DND-41 (cell line): ENCODE measurements around the gene EXOC4.

Source experiments
- ATAC-seq: fragments of 200-7000 bp; cut with Tn5 transposase; 3 replicates; pipeline ENCODE4 v1.9.1; 2021; ENCODE audit warnings: low read depth; ENCODE audit not compliant: insufficient read depth
- DNase-seq: peaks from one replicate; pipeline ENCODE4 v3.0.0-alpha.2; 2020
- H2AFZ ChIP-seq: 2 replicates; pipeline ENCODE4 v1.6.0; 2012; ENCODE audit warnings: low read depth, low read length
- H3K27ac ChIP-seq: 2 replicates; pipeline ENCODE4 v1.5.1; 2012; ENCODE audit warnings: low read length, inconsistent platforms
- H3K27me3 ChIP-seq: fragments of 200-600 bp; sonication (generic); 2 replicates; pipeline ENCODE4 v1.6.0; 2012; ENCODE audit warnings: low read length, mild to moderate bottlenecking, inconsistent platforms; ENCODE audit not compliant: insufficient read depth, poor library complexity
- H3K36me3 ChIP-seq: 2 replicates; pipeline ENCODE4 v1.5.1; 2012; ENCODE audit warnings: low read length, inconsistent platforms; ENCODE audit not compliant: insufficient read depth
- H3K4me1 ChIP-seq: 2 replicates; pipeline ENCODE4 v1.5.1; 2012; ENCODE audit warnings: mild to moderate bottlenecking, low read length; ENCODE audit not compliant: insufficient read depth
- H3K4me2 ChIP-seq: 2 replicates; pipeline ENCODE4 v1.6.0; 2012; ENCODE audit warnings: mild to moderate bottlenecking, moderate library complexity, low read length, inconsistent platforms; ENCODE audit not compliant: insufficient read depth
- H3K4me3 ChIP-seq, 2 experiments: fragments of 200-600 bp in 1 of 2; shearing (Covaris generic) in 1 of 2; 2 replicates each; pipeline ENCODE4 v1.5.1; 2012 to 2016; ENCODE audit warnings: inconsistent platforms in 2 of 2, low read length in 2 of 2, mild to moderate bottlenecking in 2 of 2, low read depth in 1 of 2, moderate library complexity in 1 of 2
- H3K79me2 ChIP-seq: 2 replicates; pipeline ENCODE4 v1.6.0; 2012; ENCODE audit warnings: low read length, inconsistent platforms; ENCODE audit not compliant: insufficient read depth
- H3K9ac ChIP-seq: 2 replicates; pipeline ENCODE4 v1.6.0; 2012; ENCODE audit warnings: low read depth, mild to moderate bottlenecking, inconsistent platforms, low read length, moderate library complexity
- H3K9me3 ChIP-seq: 2 replicates; pipeline ENCODE4 v1.5.1; 2012; ENCODE audit warnings: low read length, moderate library complexity, mild to moderate bottlenecking, inconsistent platforms; ENCODE audit not compliant: insufficient read depth, severe bottlenecking
- H4K20me1 ChIP-seq: 2 replicates; pipeline ENCODE4 v1.6.0; 2012; ENCODE audit warnings: low read length; ENCODE audit not compliant: insufficient read depth
- EZH2 ChIP-seq: IDR thresholded peaks from 3 replicates; pipeline ENCODE4 v1.6.1; 2012; ENCODE audit warnings: borderline replicate concordance, low read depth, mild to moderate bottlenecking, moderate library complexity, low read length, inconsistent platforms; ENCODE audit not compliant: severe bottlenecking
- TF ChIP-seq, protein P1 (sequence below): IDR thresholded peaks from 2 replicates; pipeline ENCODE4 v1.5.1; 2012; ENCODE audit warnings: borderline replicate concordance, low read length, moderate library complexity, mild to moderate bottlenecking; ENCODE audit not compliant: poor library complexity, severe bottlenecking; ENCODE audit errors: extremely low read depth

The EXOC4 gene

DNA sequence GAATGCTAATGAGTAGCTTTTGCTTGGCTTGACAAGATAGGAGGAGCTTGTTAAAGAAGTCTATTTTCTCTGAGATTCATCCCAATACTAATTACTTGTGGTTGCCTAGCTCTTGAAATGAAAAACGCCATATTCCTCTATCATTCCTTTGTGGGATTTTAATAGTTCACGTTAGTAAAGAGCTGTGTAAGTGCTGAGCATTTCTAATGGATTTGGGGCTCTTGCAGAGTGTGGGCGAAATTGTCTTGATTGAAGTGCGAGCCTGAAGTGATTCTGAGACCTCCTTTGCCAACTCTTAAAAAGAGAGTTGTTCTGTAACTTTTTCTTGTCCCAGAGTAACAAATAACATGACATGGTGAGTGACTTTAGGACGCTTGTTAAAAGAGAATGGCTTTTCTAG is 45.2 kb downstream of the EXOC4 start:
- Histone ChIP-seq H3K4me2 (no peak overlapping the region), H3K9me3 (no peaks in the 10 kb centered on the region), H4K20me1 (no peaks in the 10 kb centered on the region), H3K27ac (no peak overlapping the region), H3K4me1 (no peaks in the 10 kb centered on the region), H3K79me2 (peaks cover 9% of the 10 kb centered on the region; the same call in 1 of the 2 replicates), H3K36me3 (peaks cover 14% of the 10 kb centered on the region; the same call in 1 of the 2 replicates), H3K27me3 (no peaks in the 10 kb centered on the region), H3K9ac (no peak overlapping the region), H2AFZ (no peak overlapping the region), H3K4me3 (no peak overlapping the region)
- no peak for DNase-seq
- no peak for ATAC-seq
- TF ChIP-seq EZH2, result no peak
- TF ChIP-seq, protein P1, sequence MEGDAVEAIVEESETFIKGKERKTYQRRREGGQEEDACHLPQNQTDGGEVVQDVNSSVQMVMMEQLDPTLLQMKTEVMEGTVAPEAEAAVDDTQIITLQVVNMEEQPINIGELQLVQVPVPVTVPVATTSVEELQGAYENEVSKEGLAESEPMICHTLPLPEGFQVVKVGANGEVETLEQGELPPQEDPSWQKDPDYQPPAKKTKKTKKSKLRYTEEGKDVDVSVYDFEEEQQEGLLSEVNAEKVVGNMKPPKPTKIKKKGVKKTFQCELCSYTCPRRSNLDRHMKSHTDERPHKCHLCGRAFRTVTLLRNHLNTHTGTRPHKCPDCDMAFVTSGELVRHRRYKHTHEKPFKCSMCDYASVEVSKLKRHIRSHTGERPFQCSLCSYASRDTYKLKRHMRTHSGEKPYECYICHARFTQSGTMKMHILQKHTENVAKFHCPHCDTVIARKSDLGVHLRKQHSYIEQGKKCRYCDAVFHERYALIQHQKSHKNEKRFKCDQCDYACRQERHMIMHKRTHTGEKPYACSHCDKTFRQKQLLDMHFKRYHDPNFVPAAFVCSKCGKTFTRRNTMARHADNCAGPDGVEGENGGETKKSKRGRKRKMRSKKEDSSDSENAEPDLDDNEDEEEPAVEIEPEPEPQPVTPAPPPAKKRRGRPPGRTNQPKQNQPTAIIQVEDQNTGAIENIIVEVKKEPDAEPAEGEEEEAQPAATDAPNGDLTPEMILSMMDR, result no peak

DNA sequence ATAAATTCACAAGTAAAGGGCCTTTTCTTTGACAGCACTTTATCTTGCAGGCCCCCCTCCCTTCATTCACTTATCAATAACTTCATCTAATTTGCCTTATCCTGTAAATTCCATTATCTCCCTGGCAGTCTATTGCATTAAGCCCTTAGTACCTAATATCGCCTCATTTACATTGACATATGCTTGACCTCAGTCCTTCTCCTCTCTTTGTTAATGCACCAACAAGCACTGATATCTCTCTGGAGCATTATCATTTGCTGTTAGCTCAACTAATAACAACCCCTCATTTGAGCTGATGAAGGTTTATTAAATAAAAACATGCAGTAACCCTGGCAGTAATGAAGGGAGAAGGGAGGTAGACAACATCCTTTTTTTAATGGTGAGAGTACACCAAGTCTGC is 46.8 kb downstream of the EXOC4 start:
- no peak overlapping the region for H3K4me2 ChIP-seq
- TF ChIP-seq, protein P1, result no peak
- no peak for TF ChIP-seq EZH2
- no peak for ATAC-seq

DNA sequence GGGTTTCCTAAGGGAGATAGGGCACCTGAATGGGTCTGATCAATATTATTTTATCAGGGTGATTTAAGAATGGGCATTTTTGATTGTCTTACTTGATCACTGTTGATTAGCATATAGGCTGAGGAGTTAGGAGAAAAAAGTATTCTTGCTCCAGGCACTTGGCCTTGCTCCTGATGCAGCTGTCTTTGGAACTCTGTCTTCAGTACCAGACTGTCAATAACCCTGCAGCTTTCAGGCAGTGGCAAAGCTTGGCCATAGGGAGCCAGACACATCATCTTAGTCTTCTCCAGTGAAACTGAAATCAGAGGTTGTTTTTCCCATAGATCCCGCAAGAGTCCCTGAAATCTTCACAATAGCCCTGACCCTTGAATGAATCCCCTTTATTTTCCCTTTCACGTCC is 47.2 kb downstream of the EXOC4 start:
- no peak overlapping the region for H2AFZ ChIP-seq
- no peak for DNase-seq
- no peak overlapping the region for H3K9ac ChIP-seq
- H3K27ac ChIP-seq, result no peak overlapping the region
- H3K36me3 ChIP-seq, result peaks cover 5% of the 10 kb centered on the region; the same call in 1 of the 2 replicates
- no peak overlapping the region for H3K4me3 ChIP-seq
- H3K79me2 ChIP-seq, result peaks cover 9% of the 10 kb centered on the region; the same call in 1 of the 2 replicates
- no peaks in the 10 kb centered on the region for H3K27me3 ChIP-seq
- H3K4me1 ChIP-seq, result no peaks in the 10 kb centered on the region
- H3K9me3 ChIP-seq, result no peaks in the 10 kb centered on the region
- no peaks in the 10 kb centered on the region for H4K20me1 ChIP-seq
- no peak overlapping the region for H3K4me2 ChIP-seq
- ATAC-seq, result no peak
- no peak for TF ChIP-seq EZH2
- TF ChIP-seq, protein P1, result no peak

More for the DNA sequence above, 46.8 kb downstream of the EXOC4 start:
- no peaks in the 10 kb centered on the region for H3K9me3 ChIP-seq
- H3K4me1 ChIP-seq, result no peaks in the 10 kb centered on the region
- H3K27me3 ChIP-seq, result no peaks in the 10 kb centered on the region
- no peaks in the 10 kb centered on the region for H4K20me1 ChIP-seq
- DNase-seq, result no peak
- no peak overlapping the region for H2AFZ ChIP-seq
- H3K9ac ChIP-seq, result no peak overlapping the region
- peaks cover 9% of the 10 kb centered on the region; the same call in 1 of the 2 replicates for H3K79me2 ChIP-seq
- no peak overlapping the region for H3K27ac ChIP-seq
- no peak overlapping the region for H3K4me3 ChIP-seq
- peaks cover 5% of the 10 kb centered on the region; the same call in 1 of the 2 replicates for H3K36me3 ChIP-seq
